GM11168 (cell line): ENCODE results near the gene GMDS.

Experiments
- in situ Hi-C: fragments of 300-500 bp; cut with MboI; formaldehyde crosslinking; loops from one replicate; pipeline ENCODE4 v1.12.0; 2022; ENCODE audit warnings: low sequenced_read_pairs; ENCODE audit not compliant: unreplicated experiment

The GMDS gene

GRCh38 chr6:1609041-1609647 is 636.3 kb downstream of the GMDS start:
- in situ Hi-C loops, result loop anchor here (25.0 kb wide), 1 partner anchor 503 kb away; no protein-coding TSS in a partner anchor

GRCh38 chr6:1608222-1609040 is 637.0 kb downstream of the GMDS start:
- in situ Hi-C loops, result loop anchor here (25.0 kb wide), 1 partner anchor 504 kb away; no protein-coding TSS in a partner anchor

GRCh38 chr6:1607516-1608221 is 637.7 kb downstream of the GMDS start:
- in situ Hi-C loops, result loop anchor here (25.0 kb wide), 1 partner anchor 505 kb away; no protein-coding TSS in a partner anchor

- in situ Hi-C loops, result loop anchor here (25.0 kb wide), 1 partner anchor 505 kb away; no protein-coding TSS in a partner anchor
Observed at GRCh38 chr6:1606780-1607515, 638.5 kb downstream of the GMDS start.

GRCh38 chr6:1605893-1606779 is 639.3 kb downstream of the GMDS start:
- in situ Hi-C loops, result loop anchor here (25.0 kb wide), 1 partner anchor 506 kb away; no protein-coding TSS in a partner anchor

GRCh38 chr6:1605004-1605892 is 640.2 kb downstream of the GMDS start:
- in situ Hi-C loops, result loop anchor here (25.0 kb wide), 1 partner anchor 507 kb away; no protein-coding TSS in a partner anchor

GRCh38 chr6:1604158-1605003 is 641.0 kb downstream of the GMDS start:
- in situ Hi-C loops, result loop anchor here (25.0 kb wide), 1 partner anchor 508 kb away; no protein-coding TSS in a partner anchor

GRCh38 chr6:1603708-1604107 is 641.7 kb downstream of the GMDS start:
- in situ Hi-C loops, result loop anchor here (25.0 kb wide), 1 partner anchor 509 kb away; no protein-coding TSS in a partner anchor

- in situ Hi-C loops, result loop anchor here (25.0 kb wide), 1 partner anchor 510 kb away; no protein-coding TSS in a partner anchor
Observed at GRCh38 chr6:1602049-1602713, 643.2 kb downstream of the GMDS start.

GRCh38 chr6:1601158-1602048 is 644.0 kb downstream of the GMDS start:
- in situ Hi-C loops, result loop anchor here (25.0 kb wide), 1 partner anchor 511 kb away; no protein-coding TSS in a partner anchor

- in situ Hi-C loops, result loop anchor here (25.0 kb wide), 1 partner anchor 512 kb away; no protein-coding TSS in a partner anchor
Observed at GRCh38 chr6:1600764-1601157, 644.6 kb downstream of the GMDS start.

GRCh38 chr6:1600063-1600763 is 645.2 kb downstream of the GMDS start:
- in situ Hi-C loops, result loop anchor here (25.0 kb wide), 1 partner anchor 512 kb away; no protein-coding TSS in a partner anchor

GRCh38 chr6:1599469-1599868 is 645.9 kb downstream of the GMDS start:
- in situ Hi-C loops, result loop anchor here (10.0 to 25.0 kb wide), 2 partner anchors 763 to 1035 kb away; no protein-coding TSS in a partner anchor

GRCh38 chr6:1598886-1599285 is 646.5 kb downstream of the GMDS start:
- in situ Hi-C loops, result loop anchor here (10.0 to 25.0 kb wide), 2 partner anchors 763 to 1036 kb away; no protein-coding TSS in a partner anchor
